Neural crest cell (in vitro differentiated cells): ENCODE results near the gene SF3A1. TPM values are rescaled to one million over a fixed set of nuclear protein-coding genes. Genes with fewer than 3 reads are reported as not detected.

Source experiments
- DNase-seq: peaks from one replicate; pipeline ENCODE4 v3.0.0; 2021; ENCODE audit warnings: low read depth, mixed read lengths, low spot score
- H3K27ac Mint-ChIP-seq: one replicate; pipeline ENCODE4 v1.8.0; 2021; ENCODE audit warnings: mild to moderate bottlenecking, mixed read lengths; ENCODE audit not compliant: unreplicated experiment
- H3K27me3 Mint-ChIP-seq: 2 replicates; pipeline ENCODE4 v1.8.0; 2021; ENCODE audit warnings: low read depth, mild to moderate bottlenecking, mixed read lengths
- H3K36me3 Mint-ChIP-seq: 2 replicates; pipeline ENCODE4 v1.8.0; 2021; ENCODE audit warnings: low read depth, mild to moderate bottlenecking, mixed read lengths
- H3K4me1 Mint-ChIP-seq: 2 replicates; pipeline ENCODE4 v1.8.0; 2021; ENCODE audit warnings: mixed read lengths
- H3K4me3 Mint-ChIP-seq: one replicate; pipeline ENCODE4 v1.8.0; 2021; ENCODE audit warnings: mild to moderate bottlenecking, mixed read lengths
- H3K9me3 Mint-ChIP-seq: 2 replicates; pipeline ENCODE4 v1.8.0; 2021; ENCODE audit warnings: mixed read lengths
- total RNA-seq: library from RNA; stranded (reverse); gene quantifications from 2 replicates; pipeline ENCODE4 v1.2.1, GENCODE V29; 2021
- TF ChIP-seq, protein P1 (sequence below): fragments of 200-600 bp; sonication (generic); conservative IDR thresholded peaks from 2 replicates; pipeline ENCODE4 v1.5.0; 2021; ENCODE audit warnings: antibody characterized with exemption, mild to moderate bottlenecking

Gene SF3A1
- total RNA-seq, 1 donor from 2014 or later, result 265 TPM

- peak overlapping the region; percentile 99 for H3K4me3 Mint-ChIP-seq
- no peaks in the 10 kb centered on the region for H3K27me3 Mint-ChIP-seq
- H3K9me3 Mint-ChIP-seq, result no peaks in the 10 kb centered on the region
- no peak for DNase-seq
- H3K27ac Mint-ChIP-seq, result peak overlapping the region; percentile 98
- H3K36me3 Mint-ChIP-seq, result peaks cover 2% of the 10 kb centered on the region
- TF ChIP-seq, protein P1, sequence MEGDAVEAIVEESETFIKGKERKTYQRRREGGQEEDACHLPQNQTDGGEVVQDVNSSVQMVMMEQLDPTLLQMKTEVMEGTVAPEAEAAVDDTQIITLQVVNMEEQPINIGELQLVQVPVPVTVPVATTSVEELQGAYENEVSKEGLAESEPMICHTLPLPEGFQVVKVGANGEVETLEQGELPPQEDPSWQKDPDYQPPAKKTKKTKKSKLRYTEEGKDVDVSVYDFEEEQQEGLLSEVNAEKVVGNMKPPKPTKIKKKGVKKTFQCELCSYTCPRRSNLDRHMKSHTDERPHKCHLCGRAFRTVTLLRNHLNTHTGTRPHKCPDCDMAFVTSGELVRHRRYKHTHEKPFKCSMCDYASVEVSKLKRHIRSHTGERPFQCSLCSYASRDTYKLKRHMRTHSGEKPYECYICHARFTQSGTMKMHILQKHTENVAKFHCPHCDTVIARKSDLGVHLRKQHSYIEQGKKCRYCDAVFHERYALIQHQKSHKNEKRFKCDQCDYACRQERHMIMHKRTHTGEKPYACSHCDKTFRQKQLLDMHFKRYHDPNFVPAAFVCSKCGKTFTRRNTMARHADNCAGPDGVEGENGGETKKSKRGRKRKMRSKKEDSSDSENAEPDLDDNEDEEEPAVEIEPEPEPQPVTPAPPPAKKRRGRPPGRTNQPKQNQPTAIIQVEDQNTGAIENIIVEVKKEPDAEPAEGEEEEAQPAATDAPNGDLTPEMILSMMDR, result no peak
- H3K4me1 Mint-ChIP-seq, result peaks cover 40% of the 10 kb centered on the region
Measured at GRCh38 chr22:30357236-30357570, 509 bp upstream of the SF3A1 start.

DNA sequence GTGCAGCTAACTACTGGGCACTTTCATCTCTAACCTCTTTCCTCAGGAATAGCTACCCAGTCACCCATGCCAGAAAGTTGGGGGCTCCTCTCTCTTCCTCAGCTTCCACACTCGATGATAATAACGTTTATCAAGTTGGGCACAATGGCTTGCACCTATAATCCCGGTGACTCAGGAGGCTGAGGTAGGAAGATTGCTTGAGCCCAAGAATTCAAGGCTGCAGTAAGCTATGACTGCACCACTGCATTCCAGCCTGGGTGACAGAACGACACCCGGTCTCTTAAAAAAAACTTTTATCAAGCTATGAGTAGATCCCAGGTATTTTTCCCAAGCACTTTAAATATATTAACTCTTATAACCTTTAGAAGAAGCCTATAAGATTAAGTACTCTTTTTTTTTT, 2.0 kb downstream of the SF3A1 start:
- H3K4me3 Mint-ChIP-seq, result peak overlapping the region; percentile 99
- H3K36me3 Mint-ChIP-seq, result peaks cover 7% of the 10 kb centered on the region
- DNase-seq, result no peak
- peaks cover 40% of the 10 kb centered on the region for H3K4me1 Mint-ChIP-seq
- TF ChIP-seq, protein P1, result no peak
- no peaks in the 10 kb centered on the region for H3K9me3 Mint-ChIP-seq
- H3K27me3 Mint-ChIP-seq, result no peaks in the 10 kb centered on the region
- no peak overlapping the region for H3K27ac Mint-ChIP-seq

DNA sequence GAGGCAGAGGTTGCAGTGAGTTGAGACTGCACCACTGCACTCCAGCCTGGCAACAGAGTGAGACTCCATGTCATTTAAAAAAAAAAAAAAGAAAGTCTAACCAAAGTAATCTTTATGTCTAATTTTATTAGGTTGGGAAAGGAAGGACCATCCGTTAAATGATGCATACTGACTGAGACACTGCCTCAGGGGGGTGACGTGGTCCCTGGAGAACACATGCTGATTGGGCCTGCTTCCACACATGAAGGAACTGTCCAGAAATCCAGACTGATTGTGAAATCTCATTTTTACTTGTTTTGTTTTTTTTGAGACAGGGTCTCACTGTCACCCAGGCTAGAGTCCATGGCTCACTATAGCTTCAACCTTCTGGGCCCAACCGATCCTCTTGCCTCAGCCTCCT, 5.5 kb downstream of the SF3A1 start:
- Mint-ChIP-seq H3K4me1 (peaks cover 24% of the 10 kb centered on the region), H3K27me3 (no peaks in the 10 kb centered on the region), H3K9me3 (no peaks in the 10 kb centered on the region), H3K27ac (no peak overlapping the region), H3K36me3 (peaks cover 15% of the 10 kb centered on the region), H3K4me3 (peak overlapping the region; percentile 38)
- DNase-seq, result no peak
- TF ChIP-seq, protein P1, result no peak

DNA sequence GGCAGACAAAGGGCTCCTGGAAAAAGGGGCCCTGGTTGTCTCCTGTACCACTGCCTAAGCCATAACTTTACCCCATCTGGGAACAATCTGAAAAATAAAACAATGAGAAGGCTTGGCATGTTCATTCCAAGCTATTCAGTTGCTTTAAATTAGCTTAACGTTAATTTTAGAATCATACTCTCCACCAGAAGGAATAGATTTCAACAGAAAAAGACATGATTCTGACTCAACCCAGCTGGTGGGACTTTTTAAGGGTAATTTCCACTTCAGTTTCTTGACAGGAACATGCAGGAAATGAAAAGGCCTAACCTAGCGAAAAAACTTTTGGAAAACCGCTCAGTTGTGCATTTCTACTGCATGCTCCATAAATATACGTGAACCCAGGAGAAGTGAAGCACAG, 7.9 kb downstream of the SF3A1 start:
- Mint-ChIP-seq H3K27ac (no peak overlapping the region), H3K4me3 (no peak overlapping the region), H3K4me1 (peaks cover 3% of the 10 kb centered on the region), H3K36me3 (peaks cover 31% of the 10 kb centered on the region), H3K27me3 (no peaks in the 10 kb centered on the region), H3K9me3 (no peaks in the 10 kb centered on the region)
- no peak for DNase-seq
- TF ChIP-seq, protein P1, result no peak

DNA sequence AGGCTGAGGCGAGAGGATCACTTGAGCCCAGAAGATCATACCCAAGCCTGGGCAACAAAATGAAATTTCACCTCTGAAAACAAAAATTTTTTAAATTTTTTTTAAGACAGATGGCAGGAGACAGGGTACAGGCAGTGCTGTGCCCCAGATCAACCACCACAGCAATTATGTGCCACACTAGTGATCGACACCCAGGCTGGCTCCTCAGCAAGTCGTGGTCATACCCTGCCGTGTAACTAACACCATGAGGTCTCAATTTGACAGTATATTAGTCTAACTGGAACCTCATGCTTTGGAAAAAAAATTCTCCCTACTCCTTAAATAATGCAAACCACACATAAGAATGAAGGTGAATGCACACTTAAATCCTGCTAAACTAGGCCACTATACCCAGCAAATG, 8.3 kb downstream of the SF3A1 start:
- H3K4me3 Mint-ChIP-seq, result no peak overlapping the region
- H3K27me3 Mint-ChIP-seq, result no peaks in the 10 kb centered on the region
- no peak for DNase-seq
- TF ChIP-seq, protein P1, result no peak
- H3K4me1 Mint-ChIP-seq, result peaks cover under 1% of the 10 kb centered on the region
- H3K27ac Mint-ChIP-seq, result no peak overlapping the region
- H3K9me3 Mint-ChIP-seq, result no peaks in the 10 kb centered on the region
- H3K36me3 Mint-ChIP-seq, result peaks cover 33% of the 10 kb centered on the region
